K562 (cell line): ENCODE results near the gene ATAD2B.

Source experiments
- CTCF ChIP-seq, 3 experiments: IDR thresholded peaks in 2 of 3; conservative IDR thresholded peaks in 1 of 3; 2 replicates each; pipeline ENCODE4 v1.5.1; 2011 to 2012; ENCODE audit warnings: low read length in 3 of 3, mild to moderate bottlenecking in 3 of 3, control low read depth in 2 of 3, improper control_type of control experiment in 1 of 3, inconsistent platforms in 1 of 3, low read depth in 1 of 3, mixed read lengths in 1 of 3, moderate library complexity in 1 of 3; ENCODE audit not compliant: insufficient read depth in 2 of 3
- GABPA ChIP-seq: fragments of 200-800 bp; sonication (Bioruptor generic); conservative IDR thresholded peaks from 2 replicates; pipeline ENCODE4 v1.6.1; 2016; ENCODE audit warnings: low read depth, missing genetic modification characterization, missing compliant biosample characterization
- MBD1 ChIP-seq: fragments of 250-450 bp; sonication (Bioruptor Pico); IDR thresholded peaks from 2 replicates; pipeline ENCODE4 v1.8.0; 2022; ENCODE audit warnings: inconsistent platforms
- NFIC ChIP-seq: fragments of 450-650 bp; IDR thresholded peaks from 2 replicates; pipeline ENCODE4 v1.6.1; 2017; ENCODE audit warnings: mild to moderate bottlenecking, inconsistent platforms
- PHF8 ChIP-seq: fragments of 200-600 bp; sonication (generic); IDR thresholded peaks from 2 replicates; pipeline ENCODE4 v1.6.1; 2012; ENCODE audit warnings: mixed run types, mild to moderate bottlenecking, inconsistent platforms, low read length, moderate library complexity, borderline replicate concordance
- PTBP1 ChIP-seq: fragments of 200-400 bp; formaldehyde crosslinking; IDR thresholded peaks from 2 replicates; pipeline ENCODE4 v1.6.1; 2017; ENCODE audit warnings: low read depth, low read length
- RBM22 ChIP-seq: fragments of 200-400 bp; formaldehyde crosslinking; IDR thresholded peaks from 2 replicates; pipeline ENCODE4 v1.6.1; 2018; ENCODE audit warnings: low read length, low read depth; ENCODE audit not compliant: poor library complexity, severe bottlenecking
- TBL1XR1 ChIP-seq, 2 experiments: IDR thresholded peaks; 2 replicates each; pipeline ENCODE4 v1.6.1; 2012; ENCODE audit warnings: improper control_type of control experiment in 2 of 2, low read length in 2 of 2, mild to moderate bottlenecking in 1 of 2
- ZNF239 ChIP-seq: fragments of 250-450 bp; sonication (Bioruptor Pico); IDR thresholded peaks from 2 replicates; pipeline ENCODE4 v1.4.0; 2020; ENCODE audit warnings: mild to moderate bottlenecking

GRCh38 chr2:23782646-23783045 lies 144.3 kb downstream of the ATAD2B start:
- TF ChIP-seq TBL1XR1 (IDR thresholded peaks at IDR 0.05; ENCODE audit: low read length in 2 of 2) (no peak), RBM22 (no peak), GABPA (tag) (no peak), PHF8 (no peak), PTBP1 (no peak), ZNF239 (CRISPR knock-in tag) (no peak), NFIC (no peak), CTCF (IDR thresholded peaks at IDR 0.05 in 2 of 3, conservative IDR thresholded peaks at IDR 0.05 in 1 of 3; ENCODE audit: insufficient read depth in 2 of 3, low read depth in 1 of 3, low read length in 3 of 3) (no peak), MBD1 (CRISPR knock-in tag) (no peak)
